ENCODE results near the gene BIK.
"Not testable (repeated sequence)": the region's sequence is repeated elsewhere in the genome, so short reads cannot be mapped to it uniquely, and the experiment has no call there.

The BIK gene

DNA sequence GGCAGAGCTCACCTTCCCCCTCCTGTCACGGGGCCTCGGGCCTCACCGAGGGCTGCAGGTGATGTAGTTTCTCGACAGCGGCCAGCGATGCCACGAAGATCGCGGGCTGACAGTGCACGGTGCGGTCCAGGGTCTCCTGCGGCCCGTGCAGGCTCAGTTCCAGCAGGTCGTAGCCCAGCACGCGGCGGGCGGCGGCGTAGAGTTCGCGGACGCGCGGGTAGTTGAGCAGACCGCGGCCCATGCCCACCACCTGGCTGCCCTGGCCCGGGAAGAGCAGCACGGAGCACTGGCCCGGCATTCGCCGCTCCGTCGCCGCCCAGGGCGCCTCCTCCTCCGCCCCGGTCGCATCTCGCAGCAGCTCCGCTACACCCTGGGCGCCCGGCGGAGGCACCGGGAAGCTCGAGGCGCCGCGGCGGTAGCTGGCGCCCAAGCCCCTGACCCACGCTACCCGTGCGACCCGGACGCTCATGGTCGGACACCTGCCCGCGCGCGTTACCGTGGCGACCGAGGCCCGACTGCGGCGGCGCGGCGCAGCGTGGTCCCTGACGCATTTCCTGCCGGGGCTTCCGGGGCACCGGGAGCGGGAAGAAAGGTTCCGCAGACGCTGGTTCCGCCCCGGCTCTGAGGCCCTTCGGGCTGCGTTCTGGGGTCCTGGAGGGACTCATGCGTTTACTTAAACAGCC lies 32.5 kb downstream of the BIK start, which contains the start of gene MCAT:
MCAT (minus strand) TSS at position 519 of the 683 bp plus-strand sequence; CDS start at position 469, 50 bp downstream.
- FAIRE-seq, result no peak

DNA sequence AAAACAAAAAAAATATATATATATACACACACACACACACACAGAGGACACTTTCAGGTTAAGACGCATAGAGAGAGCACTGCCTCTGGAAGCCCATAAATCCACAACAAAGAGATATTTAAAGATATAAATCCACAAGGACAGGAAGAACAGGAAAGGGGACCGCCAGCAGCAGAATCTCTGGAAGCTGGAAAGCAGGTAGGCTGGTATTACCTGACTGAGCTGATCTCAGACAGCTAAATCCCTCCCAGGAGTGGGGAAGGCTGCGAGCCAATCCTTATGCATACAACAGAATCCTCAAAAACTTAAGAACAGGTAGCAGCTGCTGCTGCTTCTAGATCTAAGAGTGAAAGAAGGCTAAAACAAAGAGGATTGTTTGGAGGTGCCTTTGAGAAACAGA lies 34.4 kb downstream of the BIK start:
- FAIRE-seq, result no peak

DNA sequence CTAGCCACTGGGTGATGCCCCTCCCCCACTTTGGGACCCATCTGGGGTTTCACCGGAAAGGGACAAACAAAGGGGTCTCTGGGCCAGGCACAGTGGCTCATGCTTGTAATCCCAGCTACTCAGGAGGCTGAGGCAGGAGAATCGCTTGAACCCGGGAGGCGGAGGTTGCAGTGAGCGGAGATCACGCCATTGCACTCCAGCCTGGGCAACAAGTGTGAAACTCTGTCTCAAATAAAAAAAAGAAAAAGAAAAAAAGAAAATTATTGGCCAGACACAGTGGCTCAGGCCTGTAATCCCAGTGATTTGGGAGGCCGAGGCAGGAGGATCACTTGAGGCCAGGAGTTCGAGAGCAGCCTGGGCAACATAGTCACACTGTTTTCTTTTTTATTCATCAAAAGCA lies 34.8 kb downstream of the BIK start:
- FAIRE-seq, result not testable (repeated sequence)

GRCh38 chr22:43146332-43146731 lies 35.8 kb downstream of the BIK start:
- not testable (repeated sequence) for FAIRE-seq

DNA sequence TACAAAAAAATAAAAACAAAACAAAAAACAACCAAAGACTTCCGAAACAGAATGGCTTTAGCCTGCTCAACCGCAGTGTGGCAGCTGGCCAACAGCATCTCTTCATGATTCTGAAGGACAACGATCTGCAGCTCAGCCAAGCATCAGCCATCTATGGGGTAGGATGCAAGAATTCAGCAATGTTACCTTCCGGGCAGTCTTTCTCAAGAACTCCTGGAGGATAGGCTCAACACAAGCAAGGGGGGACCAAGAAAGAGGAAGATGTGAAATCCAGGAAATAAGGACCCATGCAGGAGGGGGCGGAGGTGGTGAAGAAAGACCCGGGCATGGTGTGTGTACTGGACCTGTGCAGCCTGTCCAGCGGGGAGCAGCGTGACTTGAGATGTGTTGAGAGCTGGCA lies 37.3 kb downstream of the BIK start:
- FAIRE-seq, result no peak

DNA sequence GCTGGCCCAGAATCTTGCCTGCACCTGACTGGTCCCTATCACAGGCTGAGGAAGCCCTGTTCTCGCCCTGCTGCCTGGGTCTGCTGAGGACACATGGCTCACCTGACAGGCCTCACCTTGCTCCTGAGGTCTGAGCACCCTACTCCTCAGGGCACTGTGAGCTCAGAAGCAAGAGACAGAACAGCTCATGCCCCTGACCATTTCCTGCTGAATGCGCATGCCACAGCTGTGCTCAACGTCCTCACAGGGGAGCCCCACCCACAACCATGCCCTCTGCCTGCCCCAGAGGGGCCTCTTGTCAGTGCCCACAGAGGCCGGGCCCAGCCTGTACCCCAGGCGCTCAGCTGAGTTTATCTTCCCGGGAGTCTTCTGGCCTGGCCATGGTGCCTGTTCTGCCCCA lies 38.0 kb downstream of the BIK start:
- no peak for FAIRE-seq

GRCh38 chr22:43150731-43151206 lies 40.2 kb downstream of the BIK start:
- FAIRE-seq, result no peak

GRCh38 chr22:43151251-43152002 lies 40.9 kb downstream of the BIK start, which contains the start of gene TSPO:
Gene TSPO, plus strand, starts transcription at chr22:43151559. Its CDS starts 7,680 bp downstream, at chr22:43159239.
- FAIRE-seq, result no peak

GRCh38 chr22:43152003-43152356 lies 41.4 kb downstream of the BIK start:
- FAIRE-seq, result no peak

- no peak for FAIRE-seq
Measured at GRCh38 chr22:43152357-43153071, 42.0 kb downstream of the BIK start.

DNA sequence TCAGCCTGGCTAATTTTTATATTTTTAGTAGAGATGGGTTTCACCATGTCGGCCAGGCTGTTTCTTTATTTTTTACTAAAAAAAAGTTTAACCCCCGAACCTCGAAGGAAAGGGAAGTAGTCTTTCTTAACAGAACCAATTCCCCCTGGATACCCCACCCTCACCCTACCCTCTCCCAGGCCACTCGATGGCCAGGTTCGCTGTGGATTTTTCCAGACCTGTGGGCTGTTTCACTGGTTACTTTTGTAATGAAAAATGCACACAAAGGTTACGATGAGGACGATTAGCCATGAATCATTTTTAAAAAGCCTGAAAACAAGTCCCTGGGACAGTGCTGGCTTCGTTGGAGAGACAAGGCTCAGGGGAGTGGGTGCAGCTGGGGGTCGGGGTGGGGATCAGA lies 43.3 kb downstream of the BIK start:
- no peak for FAIRE-seq

- no peak for FAIRE-seq
Measured at GRCh38 chr22:43154887-43155536, 44.5 kb downstream of the BIK start.

DNA sequence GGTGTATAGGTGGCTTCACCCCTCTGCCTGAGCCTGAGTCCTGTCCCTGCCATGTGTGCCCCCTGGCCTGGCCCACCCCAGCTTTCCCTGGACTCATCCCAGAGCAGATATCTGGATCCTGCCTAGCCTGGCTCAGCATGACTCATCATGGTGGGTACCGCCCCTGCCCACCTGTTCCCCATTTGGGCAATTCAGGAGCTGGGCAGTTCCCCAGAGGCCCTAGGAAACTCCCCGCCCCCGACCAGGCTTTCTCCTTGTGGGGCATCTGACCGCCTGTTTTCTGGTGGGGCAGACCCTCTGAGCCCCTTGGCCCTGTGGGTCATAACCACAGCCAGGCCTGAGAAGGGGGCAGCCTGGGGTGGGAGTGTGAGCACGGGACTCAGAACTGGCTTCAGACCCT lies 45.2 kb downstream of the BIK start:
- no peak for FAIRE-seq

DNA sequence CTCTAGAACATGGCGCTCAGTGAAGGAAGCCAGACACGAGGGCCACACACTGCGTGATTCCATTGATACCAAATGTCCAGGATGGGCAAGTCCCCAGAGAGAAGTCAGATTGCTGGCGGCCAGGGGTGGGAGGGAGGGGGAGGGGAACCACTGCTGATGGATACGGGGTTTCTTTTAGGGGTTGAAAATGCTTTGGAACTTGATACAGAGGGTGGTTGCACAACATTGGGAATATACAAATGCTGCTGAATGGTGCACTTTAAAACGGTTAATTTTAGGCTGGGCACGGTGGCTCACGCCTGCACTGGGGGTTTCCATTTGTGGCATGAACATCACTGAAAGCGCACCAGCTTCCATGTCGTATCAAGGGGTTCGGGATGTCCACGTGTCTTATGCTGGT lies 45.9 kb downstream of the BIK start:
- no peak for FAIRE-seq

GRCh38 chr22:43157874-43158546 lies 47.5 kb downstream of the BIK start:
- no peak for FAIRE-seq

GRCh38 chr22:43158778-43159483 lies 48.4 kb downstream of the BIK start:
- no peak for FAIRE-seq

- no peak for FAIRE-seq
Measured at GRCh38 chr22:43159484-43160178, 49.1 kb downstream of the BIK start.

GRCh38 chr22:43160497-43161126 lies 50.1 kb downstream of the BIK start:
- no peak for FAIRE-seq

GRCh38 chr22:43162412-43163150 lies 52.0 kb downstream of the BIK start:
- no peak for FAIRE-seq

GRCh38 chr22:43163241-43163795 lies 52.8 kb downstream of the BIK start:
- no peak for FAIRE-seq
